Mesothelial cell of epicardium (in vitro differentiated cells): ENCODE results near the gene KCNQ1OT1. TPM values are rescaled to one million over a fixed set of nuclear protein-coding genes. Genes with fewer than 3 reads are reported as not detected.

Source experiments
- DNase-seq, 2 experiments: peaks; one replicate each; pipeline ENCODE4 v3.0.0; 2021; ENCODE audit warnings: low spot score in 2 of 2; ENCODE audit not compliant: unreplicated experiment in 2 of 2
- H3K27ac Mint-ChIP-seq: 2 replicates; pipeline ENCODE4 v1.8.0; 2021; ENCODE audit warnings: mixed read lengths
- H3K27me3 Mint-ChIP-seq: 2 replicates; pipeline ENCODE4 v1.8.0; 2021; ENCODE audit warnings: low read depth, mixed read lengths
- H3K36me3 Mint-ChIP-seq: 2 replicates; pipeline ENCODE4 v1.8.0; 2021; ENCODE audit warnings: mixed read lengths
- H3K4me1 Mint-ChIP-seq: 2 replicates; pipeline ENCODE4 v1.8.0; 2021; ENCODE audit warnings: mixed read lengths
- H3K4me3 Mint-ChIP-seq: 2 replicates; pipeline ENCODE4 v1.8.0; 2021; ENCODE audit warnings: mild to moderate bottlenecking, moderate library complexity, mixed read lengths
- H3K9me3 Mint-ChIP-seq: 2 replicates; pipeline ENCODE4 v1.8.0; 2021; ENCODE audit warnings: mixed read lengths
- total RNA-seq: library from RNA; stranded (reverse); gene quantifications from 3 replicates; pipeline ENCODE4 v1.2.1, GENCODE V29; 2021
- TF ChIP-seq, protein P1 (sequence below): fragments of 200-600 bp; sonication (generic); IDR thresholded peaks from one replicate; pipeline ENCODE4 v1.5.0; 2021; ENCODE audit warnings: antibody characterized with exemption; ENCODE audit not compliant: unreplicated experiment

KCNQ1OT1 gene
- total RNA-seq, 1 donor from 2014 or later: 35.1 TPM

DNA sequence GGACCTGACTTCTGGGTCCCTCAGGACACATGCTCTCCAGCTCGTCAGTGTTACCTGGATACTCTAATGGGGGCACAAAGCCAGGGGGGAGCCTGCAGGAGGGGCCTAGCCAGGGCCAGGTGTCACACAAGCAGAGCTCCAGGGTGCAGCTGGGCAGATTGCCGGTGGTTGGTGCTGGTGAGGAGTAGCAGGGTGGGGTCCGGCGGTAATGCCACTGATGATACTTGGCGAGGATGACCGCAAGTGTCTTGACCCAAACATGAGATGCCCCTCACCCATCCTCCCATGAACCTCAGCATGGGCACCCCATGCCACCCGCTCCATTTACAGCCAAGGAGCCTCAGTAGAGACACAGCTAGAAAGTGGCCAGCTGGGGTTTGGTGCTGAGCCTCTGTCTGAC lies 15.1 kb upstream of the KCNQ1OT1 start:
- Mint-ChIP-seq H3K4me1 (peaks cover 35% of the 10 kb centered on the region), H3K27me3 (no peaks in the 10 kb centered on the region), H3K4me3 (no peak overlapping the region), H3K9me3 (peaks cover 15% of the 10 kb centered on the region), H3K27ac (peak overlapping the region; percentile 16), H3K36me3 (peaks cover 3% of the 10 kb centered on the region)
- DNase-seq: no peak
- TF ChIP-seq, protein P1, sequence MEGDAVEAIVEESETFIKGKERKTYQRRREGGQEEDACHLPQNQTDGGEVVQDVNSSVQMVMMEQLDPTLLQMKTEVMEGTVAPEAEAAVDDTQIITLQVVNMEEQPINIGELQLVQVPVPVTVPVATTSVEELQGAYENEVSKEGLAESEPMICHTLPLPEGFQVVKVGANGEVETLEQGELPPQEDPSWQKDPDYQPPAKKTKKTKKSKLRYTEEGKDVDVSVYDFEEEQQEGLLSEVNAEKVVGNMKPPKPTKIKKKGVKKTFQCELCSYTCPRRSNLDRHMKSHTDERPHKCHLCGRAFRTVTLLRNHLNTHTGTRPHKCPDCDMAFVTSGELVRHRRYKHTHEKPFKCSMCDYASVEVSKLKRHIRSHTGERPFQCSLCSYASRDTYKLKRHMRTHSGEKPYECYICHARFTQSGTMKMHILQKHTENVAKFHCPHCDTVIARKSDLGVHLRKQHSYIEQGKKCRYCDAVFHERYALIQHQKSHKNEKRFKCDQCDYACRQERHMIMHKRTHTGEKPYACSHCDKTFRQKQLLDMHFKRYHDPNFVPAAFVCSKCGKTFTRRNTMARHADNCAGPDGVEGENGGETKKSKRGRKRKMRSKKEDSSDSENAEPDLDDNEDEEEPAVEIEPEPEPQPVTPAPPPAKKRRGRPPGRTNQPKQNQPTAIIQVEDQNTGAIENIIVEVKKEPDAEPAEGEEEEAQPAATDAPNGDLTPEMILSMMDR: no peak

DNA sequence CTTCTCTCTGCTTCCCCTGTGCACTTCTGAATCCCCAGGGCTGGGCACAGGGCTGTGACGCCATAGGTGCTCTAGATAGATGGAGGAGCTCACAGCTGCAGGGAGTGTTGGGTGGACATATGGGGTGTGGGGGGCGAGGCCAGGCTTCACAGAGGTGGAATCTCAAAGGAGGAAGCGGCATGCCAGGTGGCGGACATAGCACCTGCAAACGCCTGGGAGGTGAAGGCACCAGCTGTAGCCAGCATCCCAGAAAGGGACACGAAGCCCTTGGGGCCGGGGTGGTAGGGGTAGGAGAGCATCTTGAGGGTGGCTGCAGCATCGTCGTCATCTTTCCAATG lies 14.6 kb upstream of the KCNQ1OT1 start:
- no peaks in the 10 kb centered on the region for H3K27me3 Mint-ChIP-seq

DNA sequence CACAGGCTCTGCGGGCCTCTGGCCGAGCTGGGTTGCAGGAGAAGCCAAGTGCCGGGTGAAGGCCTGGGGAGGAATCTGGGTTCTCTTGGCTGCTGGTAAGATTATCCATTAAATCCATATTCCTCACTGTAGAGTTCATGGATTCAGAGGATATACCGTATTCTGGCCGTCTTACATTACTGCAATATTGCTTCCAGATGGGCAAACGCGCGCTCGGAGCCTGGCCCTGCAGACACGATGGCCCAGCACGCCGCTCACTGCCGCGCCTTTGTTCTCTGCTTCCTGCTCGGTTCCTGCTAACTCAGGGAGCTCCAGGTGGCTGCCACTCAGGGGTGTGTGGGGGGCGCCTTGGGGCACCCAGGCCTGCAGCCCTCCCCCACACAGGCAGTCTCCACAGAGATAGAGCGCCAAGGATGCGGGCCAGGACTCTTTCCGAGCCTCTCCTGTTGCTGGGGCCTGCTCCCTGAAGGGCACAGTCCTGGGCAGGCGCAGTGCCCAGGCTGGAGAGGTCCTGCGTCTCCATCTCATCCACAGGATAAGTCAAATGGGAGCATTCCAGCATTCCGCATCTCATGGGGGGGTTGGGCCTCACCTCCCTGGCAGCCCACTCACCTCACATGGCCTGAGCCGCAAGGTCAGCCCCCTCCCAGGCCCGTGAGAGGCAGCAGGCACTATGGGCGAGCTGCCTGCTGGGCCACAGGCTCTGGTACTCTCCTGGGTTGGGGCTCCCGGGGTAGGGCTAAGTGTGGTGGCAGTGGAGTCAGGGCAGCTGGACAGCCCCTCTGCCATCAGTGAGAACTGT lies 14.1 kb upstream of the KCNQ1OT1 start:
- TF ChIP-seq, protein P1: no peak
- peak overlapping the region; percentile 66 for H3K27ac Mint-ChIP-seq
- H3K36me3 Mint-ChIP-seq: peaks cover 6% of the 10 kb centered on the region
- no peak overlapping the region for H3K4me3 Mint-ChIP-seq
- peaks cover 38% of the 10 kb centered on the region for H3K4me1 Mint-ChIP-seq
- DNase-seq: no peak
- peaks cover 18% of the 10 kb centered on the region for H3K9me3 Mint-ChIP-seq
- H3K27me3 Mint-ChIP-seq: no peaks in the 10 kb centered on the region

More for the DNA sequence above, 14.6 kb upstream of the KCNQ1OT1 start:
- no peak for DNase-seq
- peaks cover 6% of the 10 kb centered on the region for H3K36me3 Mint-ChIP-seq
- peaks cover 18% of the 10 kb centered on the region for H3K9me3 Mint-ChIP-seq
- no peak overlapping the region for H3K27ac Mint-ChIP-seq
- H3K4me3 Mint-ChIP-seq: no peak overlapping the region
- H3K4me1 Mint-ChIP-seq: peaks cover 38% of the 10 kb centered on the region
- TF ChIP-seq, protein P1: no peak

DNA sequence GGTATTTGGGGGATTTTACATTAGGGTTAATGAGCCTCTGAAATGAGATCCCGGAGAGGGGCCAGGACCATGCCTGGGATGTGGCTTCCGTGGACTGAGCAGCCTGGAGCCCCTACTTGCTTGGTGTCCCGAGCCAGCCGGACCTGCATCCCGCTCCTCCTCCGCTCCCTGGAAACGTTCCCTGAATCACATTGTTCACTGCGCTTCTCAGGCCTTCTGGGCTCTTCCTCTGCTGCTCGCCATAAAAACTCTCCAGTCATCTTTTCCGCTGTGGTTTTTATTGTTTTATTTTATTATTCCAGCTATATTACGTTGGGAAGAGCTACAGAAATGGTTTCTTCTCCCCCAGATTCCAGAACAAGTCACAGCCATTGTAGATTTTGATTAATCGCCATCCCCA lies 13.3 kb upstream of the KCNQ1OT1 start:
- peaks cover 6% of the 10 kb centered on the region for H3K36me3 Mint-ChIP-seq
- TF ChIP-seq, protein P1: no peak
- peaks cover 18% of the 10 kb centered on the region for H3K9me3 Mint-ChIP-seq
- no peak overlapping the region for H3K4me3 Mint-ChIP-seq
- H3K4me1 Mint-ChIP-seq: peaks cover 42% of the 10 kb centered on the region
- no peak for DNase-seq
- H3K27ac Mint-ChIP-seq: peak overlapping the region; percentile 66
- H3K27me3 Mint-ChIP-seq: no peaks in the 10 kb centered on the region

DNA sequence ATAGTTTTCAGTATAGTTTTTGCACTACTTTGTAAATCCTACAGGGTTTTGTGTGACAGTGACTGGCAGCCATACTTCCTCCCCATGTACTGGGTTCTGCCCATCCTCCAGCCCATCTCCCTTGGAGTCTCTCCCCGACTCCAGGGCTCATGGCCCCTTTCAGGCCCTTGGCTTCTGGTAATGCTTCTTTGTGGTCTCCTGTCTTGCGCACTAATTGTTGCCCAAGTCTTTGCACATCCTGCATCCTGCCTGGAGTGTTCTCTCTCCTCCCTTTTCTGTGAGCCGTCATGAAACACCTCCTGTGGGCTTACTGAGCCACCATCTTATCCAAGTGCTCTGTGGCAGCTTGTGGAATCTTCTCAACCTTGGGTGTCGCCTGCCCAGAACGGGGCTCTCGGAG lies 11.4 kb upstream of the KCNQ1OT1 start:
- DNase-seq: no peak
- Mint-ChIP-seq H3K27ac (peak overlapping the region; percentile 25), H3K4me1 (peaks cover 32% of the 10 kb centered on the region), H3K4me3 (no peak overlapping the region), H3K27me3 (no peaks in the 10 kb centered on the region), H3K36me3 (peaks cover 6% of the 10 kb centered on the region), H3K9me3 (peaks cover 18% of the 10 kb centered on the region)
- TF ChIP-seq, protein P1: no peak
